ENCODE measurements around the gene GABRP.
A peak's percentile ranks its signal among the peaks of the same experiment; 100 is the strongest.
"Not testable (repeated sequence)": the region's sequence is repeated elsewhere in the genome, so short reads cannot be mapped to it uniquely, and the experiment has no call there.

GABRP gene

DNA sequence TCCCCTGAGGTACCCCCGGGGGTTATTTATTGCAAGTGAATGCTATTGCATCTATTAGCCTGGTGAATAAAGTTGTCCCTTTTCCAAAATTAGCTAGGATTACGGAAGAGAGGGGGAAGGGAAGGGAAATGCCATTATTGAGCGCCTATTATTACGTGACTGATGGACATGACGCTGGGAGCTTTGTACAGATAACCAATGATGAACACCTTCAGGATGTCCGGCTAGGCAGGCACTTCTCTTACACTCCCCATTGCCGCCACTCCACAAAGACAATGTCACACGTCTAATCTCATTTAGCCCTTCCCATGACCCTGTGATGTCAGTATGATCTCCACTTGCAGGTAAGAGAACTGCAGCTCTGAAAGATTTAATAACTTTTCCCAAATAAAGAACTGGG, 9.4 kb downstream of the GABRP start:
- DNase-seq (ENCODE audit: low read depth) = no peak

DNA sequence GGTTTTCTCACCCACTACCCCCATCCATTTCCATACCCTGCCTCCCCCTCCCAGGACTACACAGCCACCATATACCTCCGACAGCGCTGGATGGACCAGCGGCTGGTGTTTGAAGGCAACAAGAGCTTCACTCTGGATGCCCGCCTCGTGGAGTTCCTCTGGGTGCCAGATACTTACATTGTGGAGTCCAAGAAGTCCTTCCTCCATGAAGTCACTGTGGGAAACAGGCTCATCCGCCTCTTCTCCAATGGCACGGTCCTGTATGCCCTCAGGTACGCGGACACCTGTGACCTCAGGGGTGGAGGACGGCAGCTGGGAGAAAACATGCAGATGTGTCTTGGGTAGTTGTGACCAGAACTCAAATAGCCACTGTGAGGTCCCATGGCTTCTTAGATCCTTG, 11.6 kb downstream of the GABRP start:
- DNase-seq (ENCODE audit: low read depth) = no peak

DNA sequence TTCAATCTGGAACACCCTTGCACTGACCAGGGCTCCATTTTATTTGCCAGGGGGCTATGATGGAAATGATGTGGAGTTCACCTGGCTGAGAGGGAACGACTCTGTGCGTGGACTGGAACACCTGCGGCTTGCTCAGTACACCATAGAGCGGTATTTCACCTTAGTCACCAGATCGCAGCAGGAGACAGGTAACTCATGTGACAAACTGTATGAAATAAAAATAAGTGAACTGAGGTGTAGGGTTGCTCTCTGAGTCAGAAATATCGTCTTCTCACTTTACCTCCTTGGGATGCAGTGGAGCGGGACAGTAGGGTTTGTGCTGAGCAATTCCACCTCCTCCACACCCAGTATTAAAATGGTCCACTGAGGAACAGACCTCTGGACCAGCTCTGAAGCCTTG, 22.1 kb downstream of the GABRP start:
- no peak for DNase-seq (ENCODE audit: low read depth)

DNA sequence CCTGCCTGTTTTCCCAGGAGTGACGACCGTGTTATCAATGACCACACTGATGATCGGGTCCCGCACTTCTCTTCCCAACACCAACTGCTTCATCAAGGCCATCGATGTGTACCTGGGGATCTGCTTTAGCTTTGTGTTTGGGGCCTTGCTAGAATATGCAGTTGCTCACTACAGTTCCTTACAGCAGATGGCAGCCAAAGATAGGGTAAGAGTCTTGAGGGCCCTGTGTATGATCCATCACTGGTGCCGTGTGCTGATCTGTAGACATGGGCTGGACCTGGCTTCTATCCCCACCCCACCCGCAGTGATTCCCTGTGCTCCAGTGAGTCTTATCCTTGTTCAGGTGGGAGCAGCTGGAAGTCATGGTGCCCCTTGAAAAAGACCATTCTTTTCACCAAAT, 26.0 kb downstream of the GABRP start:
- peak; percentile 76 for DNase-seq (ENCODE audit: low read depth)

DNA sequence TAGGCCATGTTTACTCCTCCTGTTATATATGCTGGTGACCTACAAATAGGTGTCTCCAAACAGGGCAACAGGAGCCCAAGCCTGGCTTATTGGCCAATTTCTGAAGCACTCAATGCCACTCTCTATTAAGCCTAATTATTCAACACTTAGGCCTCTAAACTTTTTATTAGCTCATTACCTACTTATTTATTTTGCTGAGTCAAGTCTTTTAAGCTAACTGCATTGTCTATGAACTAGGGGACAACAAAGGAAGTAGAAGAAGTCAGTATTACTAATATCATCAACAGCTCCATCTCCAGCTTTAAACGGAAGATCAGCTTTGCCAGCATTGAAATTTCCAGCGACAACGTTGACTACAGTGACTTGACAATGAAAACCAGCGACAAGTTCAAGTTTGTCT, 28.2 kb downstream of the GABRP start:
- DNase-seq (ENCODE audit: low read depth) = no peak

DNA sequence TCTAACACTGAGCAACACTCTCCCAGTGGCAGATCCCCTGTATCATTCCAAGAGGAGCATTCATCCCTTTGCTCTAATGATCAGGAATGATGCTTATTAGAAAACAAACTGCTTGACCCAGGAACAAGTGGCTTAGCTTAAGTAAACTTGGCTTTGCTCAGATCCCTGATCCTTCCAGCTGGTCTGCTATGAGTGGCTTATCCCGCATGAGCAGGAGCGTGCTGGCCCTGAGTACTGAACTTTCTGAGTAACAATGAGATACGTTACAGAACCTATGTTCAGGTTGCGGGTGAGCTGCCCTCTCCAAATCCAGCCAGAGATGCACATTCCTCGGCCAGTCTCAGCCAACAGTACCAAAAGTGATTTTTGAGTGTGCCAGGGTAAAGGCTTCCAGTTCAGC, 29.7 kb downstream of the GABRP start:
- no peak for DNase-seq (ENCODE audit: low read depth)

DNA sequence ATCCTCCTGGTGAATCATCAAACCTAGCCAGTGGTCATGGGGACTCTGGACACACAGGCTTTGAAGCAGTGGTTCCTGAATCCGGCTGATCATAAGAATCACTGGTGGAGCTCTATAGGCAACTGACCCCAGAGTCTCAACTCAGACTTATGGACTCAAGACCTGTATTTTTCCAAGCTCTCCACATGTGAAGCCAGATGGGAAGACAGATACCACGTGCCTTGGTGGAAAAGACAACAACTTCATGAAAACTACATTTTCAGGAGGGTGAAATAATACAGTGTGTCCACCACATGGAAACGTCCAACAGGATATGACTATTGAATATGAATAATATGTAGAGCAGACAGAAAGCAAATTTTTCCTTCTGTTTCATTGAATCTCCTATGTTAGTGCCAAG, 33.7 kb downstream of the GABRP start:
- DNase-seq (ENCODE audit: low read depth) = peak; percentile 41

DNA sequence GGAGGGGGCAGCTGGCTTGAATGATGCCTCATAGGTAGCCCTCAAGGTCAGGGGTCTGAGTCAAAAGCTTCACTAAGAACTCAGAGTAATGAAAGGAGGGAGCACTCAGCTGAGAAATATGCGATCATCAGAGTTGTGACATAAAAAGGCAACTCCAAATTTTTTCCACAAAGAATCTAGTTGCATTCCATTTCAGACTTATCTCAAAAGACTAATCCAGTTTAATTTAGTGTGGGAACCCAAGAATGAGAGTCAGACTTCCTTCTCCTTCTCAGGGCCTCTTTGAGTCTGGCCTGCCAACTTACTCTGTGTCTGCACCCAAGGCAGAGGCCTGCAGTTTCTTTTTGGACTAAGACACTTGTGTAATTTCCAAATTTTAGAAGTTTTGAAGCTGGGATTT, 34.7 kb downstream of the GABRP start:
- DNase-seq (ENCODE audit: low read depth) = peak; percentile 83

DNA sequence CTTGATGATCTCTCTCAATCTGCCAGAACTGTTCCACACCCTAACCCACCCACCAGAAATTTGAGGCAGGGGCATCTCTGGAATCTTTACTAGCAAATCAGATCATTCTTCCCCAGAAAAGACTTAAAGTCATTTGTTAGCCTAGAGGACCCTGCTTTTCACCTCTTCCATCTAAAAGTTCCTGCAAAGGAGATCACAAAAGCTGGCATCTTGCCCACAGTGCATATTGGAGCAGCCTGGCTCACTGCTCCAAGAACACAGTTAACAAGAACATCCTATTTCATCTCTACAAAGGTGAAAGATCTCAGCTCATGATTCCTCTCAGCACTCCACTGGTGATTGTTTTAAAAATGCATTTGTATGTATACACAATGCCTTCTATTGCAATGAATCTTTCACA, 36.3 kb downstream of the GABRP start:
- no peak for DNase-seq (ENCODE audit: low read depth)

DNA sequence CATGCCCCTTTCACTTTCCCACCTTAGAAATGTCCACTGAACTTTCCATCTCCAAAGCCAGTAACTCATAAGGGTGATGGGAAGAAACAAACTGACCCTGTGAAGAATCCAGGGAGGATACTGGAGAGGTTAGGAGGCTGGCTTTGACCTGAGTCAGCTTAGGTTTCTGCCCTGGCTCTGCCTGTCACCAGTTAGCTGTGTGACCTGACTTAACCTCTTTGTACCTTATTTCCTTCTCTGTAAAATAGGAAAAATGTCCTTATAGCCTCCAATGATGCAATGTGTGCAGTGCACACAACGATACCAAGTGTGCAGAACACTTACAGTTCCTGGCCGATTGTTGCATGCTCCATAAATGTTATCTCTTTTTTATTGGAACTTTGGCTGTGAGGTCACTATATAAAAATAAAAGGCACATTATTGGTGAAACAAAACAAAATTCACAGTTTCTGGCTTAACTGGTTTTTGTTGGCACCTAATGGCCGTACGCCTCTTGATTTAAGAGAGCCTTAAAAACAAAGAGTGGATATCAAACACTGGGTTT, 37.8 kb downstream of the GABRP start:
- no peak for DNase-seq (ENCODE audit: low read depth)

DNA sequence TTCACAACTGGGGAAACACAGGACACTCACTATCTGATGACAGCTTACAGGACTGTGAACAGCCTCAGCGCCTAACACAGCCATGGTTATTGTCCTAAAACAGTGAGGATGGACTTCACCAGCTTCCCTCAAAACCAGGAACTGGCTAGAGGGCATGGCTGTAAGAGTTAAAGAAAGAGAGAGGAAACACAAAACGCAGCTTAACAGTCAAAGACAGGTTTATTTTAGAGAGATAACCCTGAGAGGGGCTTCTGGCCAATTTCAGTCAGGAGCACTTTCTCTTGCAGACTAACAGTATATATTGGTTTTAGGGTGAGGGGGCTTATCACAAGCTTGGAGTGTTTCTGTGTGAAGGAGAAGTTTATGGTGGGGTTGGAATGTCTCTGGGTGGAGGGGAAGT, 42.6 kb downstream of the GABRP start:
- no peak for DNase-seq (ENCODE audit: low read depth)

DNA sequence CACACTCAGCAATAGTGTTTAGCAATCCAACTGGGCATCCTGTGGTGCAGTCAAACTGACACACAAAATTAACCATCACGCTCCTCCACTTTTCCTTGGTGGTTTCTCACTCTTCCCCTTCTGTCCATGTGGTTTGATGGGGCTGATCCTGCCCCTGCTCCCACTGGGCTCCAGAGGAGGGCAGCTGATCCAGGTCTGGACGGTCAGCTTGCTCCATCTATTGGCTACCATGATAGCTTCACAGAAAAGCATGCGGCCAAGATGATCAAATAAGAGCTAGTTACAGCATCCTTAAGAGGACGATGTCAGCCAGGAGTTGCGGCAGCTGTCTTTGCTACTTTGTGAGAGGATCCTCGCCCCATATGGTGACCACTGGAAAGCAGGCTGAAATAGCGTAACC, 48.7 kb downstream of the GABRP start:
- no peak for DNase-seq (ENCODE audit: low read depth)

DNA sequence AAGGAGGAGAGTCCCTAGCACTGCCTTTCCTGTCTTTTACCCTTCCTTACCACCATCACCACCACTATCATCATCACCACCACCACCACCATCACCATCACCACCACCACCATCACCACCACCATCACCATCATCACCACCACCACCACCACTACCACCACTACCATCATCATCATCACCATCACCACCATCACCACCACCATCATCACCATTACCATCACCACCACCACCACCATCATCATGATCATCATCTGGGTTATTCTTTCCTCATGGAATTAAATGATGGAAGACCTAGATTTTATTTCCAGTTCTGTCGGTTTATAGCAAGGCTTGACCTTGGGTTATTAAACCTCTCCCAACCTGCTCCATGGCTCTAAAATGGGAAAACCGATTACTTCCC, 50.5 kb downstream of the GABRP start:
- not testable (repeated sequence) for DNase-seq (ENCODE audit: low read depth)

DNA sequence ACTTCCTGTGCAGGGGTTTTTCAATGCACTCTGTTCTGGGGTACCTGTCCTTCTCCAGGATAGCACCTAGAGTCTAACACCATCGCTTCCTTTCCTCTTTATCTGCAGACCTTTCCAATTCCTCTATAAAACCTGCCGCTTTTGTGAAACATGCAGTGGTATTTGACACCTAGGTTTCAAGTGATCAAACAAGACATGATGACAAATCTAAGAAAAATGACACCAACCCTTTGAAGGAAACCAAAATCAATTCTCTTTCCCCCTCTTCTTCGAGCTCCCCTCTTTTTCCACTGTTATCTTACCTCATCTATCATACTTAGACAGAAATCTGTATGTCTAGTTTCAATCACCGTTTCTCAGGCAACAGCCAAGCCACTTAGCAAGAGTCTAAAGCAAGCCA, 52.7 kb downstream of the GABRP start:
- DNase-seq (ENCODE audit: low read depth) = no peak

DNA sequence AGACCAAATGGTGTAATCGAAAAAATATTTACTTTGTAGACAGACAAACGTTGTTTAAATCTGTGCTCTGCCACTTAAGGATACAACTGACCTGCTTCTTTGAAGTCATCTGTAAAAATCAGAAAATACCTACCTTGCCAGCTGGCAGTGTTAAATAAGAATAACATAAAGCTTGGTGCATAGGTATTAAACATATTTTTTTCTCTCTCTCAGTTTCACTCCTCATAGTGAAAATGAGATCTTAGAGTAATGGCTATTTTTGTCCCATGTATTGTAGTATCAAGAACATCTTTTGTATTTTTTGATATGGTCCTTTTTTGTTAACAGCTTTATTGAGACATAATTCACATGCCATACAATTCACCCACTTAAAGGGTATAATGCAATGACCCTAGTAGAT, 60.3 kb downstream of the GABRP start:
- DNase-seq (ENCODE audit: low read depth) = no peak

DNA sequence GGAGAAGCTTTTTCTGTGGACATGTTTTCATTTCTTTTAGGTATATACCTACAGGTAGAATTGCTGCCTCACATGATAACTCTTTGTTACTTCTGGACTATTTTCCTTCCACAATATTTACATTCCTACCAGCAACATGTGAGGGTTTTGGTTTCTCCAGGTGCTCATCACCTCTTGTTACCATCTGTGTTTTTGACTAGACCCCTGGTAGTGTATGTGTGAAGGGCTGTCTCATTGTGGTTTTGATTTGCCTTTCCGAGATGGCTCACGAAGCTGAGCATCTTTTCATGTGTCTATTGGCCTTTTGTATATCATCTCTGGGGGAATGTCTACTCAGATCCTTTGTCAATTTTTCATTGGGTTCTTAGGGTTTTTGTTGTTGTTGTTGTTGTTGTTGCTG, 61.1 kb downstream of the GABRP start:
- DNase-seq (ENCODE audit: low read depth) = no peak

DNA sequence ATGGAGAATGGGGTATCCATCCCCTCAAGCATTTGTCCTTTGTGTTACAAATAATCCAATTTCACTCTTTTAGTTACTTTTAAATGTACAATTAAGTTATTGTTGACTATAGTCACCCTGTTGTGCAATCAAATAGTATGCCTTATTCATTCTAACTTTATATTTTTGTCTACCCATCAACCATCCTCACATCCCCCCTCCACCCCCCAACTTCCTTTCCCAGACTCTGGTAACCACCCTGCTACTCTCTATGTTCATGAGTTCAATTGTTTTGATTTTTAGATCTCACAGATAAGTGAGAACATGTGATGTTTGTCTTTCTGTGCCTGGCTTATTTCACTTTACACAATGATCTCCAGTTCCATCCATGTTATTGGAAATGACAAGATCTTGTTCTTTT, 62.9 kb downstream of the GABRP start:
- DNase-seq (ENCODE audit: low read depth) = peak; percentile 31

DNA sequence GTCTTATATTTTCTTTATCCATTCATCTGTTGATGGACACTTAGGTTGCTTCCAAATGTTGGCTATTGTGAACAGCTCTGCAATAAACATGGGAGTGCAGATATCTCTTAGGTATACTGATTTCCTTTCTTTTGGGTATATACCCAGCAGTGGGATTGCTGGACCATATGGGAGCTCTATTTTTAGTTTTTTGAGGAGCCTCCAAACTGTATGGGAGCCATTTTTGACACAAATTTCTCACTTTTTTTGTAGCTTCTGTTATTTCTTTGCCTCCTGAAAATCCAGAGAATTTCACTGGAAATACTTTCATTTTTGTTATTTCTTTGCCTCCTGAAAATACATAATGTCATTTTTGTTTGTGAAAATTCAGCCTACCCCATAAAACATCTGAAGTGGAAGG, 63.3 kb downstream of the GABRP start:
- DNase-seq (ENCODE audit: low read depth) = no peak

DNA sequence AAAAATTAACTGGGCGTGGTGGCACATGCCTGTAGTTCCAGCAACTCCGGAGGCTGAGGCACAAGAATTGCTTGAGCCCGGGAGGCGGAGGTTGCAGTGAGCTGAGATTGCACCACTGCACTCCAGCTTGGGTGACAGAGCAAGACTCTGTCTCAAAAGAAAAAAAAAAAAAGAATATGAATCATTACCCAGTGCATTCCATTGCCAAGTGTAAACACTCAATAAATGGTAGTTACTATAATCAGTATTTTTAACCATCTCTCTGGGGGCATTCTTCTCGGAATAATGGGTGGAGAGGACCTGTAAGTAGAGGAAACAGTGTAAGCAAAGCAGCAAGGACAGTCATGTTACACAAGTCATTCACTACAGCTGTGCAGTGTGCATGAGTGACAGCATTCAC, 64.5 kb downstream of the GABRP start:
- DNase-seq (ENCODE audit: low read depth) = peak; percentile 43

DNA sequence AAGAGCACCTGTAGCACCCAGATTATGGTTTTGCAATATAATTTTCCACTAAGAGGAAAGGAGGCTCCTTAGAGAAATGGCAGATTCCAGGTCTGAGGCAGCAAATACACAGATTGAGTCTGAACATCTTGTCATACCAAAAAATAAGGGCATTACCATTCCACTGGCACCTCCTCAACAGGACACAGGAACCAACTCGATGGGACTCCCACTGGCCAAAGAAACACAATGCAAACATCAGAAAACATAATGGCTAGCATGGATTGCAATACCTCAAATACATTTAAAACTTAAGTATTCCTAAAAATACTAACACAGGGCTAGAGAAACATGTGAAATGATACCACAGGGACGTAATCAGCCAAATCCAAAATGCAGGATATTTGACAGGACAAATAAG, 65.8 kb downstream of the GABRP start:
- no peak for DNase-seq (ENCODE audit: low read depth)

DNA sequence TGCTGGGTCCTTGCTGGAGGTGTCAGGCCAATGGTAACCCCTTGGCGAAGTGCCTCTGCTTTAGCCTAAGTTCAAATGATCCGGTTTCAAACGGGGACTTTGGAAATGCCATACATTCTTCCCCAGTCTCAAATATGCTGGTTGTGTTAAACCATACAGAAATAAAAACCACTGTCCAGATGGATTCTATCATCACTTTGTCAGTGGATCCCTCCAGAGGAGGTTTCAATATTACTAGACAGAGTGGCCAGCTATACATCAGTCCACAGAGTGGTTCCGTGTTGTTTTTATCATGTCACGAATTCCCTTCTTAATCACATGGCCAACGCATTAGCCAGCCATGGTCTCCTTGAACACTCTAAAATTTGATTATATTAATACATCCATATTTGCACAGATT, 71.0 kb downstream of the GABRP start:
- DNase-seq (ENCODE audit: low read depth) = no peak

DNA sequence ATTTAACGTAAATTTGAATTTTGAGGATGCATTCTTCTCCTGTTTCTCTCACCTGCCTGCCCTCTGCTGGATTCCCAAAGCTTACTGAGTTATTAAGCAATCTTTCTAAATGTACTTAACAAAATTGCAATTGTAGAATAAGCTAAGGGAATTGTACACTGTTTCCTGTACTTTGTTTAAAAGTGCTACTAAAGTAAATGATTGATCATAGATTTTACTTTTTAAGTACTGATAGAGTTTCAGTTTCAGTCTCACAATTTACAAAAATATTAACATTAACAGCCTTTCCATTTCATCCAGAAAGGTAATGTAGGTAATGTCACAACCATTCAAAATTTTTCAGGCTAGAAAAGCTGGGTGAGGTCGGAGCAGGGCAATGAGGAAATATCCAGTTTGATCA, 73.5 kb downstream of the GABRP start:
- no peak for DNase-seq (ENCODE audit: low read depth)

DNA sequence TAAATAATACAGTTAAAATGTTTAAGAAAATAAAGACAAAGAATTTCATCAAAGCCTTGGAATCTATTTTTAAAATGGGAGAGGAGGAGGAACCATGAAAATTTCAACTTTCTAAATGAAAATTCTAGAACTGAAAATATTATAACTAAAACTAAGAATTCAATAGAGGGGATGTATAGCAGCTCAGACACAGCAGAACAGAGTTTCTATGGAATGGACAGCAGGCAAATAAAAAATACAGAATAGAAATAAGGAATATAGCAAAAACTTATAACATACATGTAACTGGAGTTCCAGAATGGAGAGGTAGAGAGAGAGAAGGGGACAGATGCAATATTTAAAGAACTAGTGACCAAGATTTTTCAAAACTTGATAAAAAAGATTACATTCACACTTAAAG, 76.9 kb downstream of the GABRP start:
- no peak for DNase-seq (ENCODE audit: low read depth)

DNA sequence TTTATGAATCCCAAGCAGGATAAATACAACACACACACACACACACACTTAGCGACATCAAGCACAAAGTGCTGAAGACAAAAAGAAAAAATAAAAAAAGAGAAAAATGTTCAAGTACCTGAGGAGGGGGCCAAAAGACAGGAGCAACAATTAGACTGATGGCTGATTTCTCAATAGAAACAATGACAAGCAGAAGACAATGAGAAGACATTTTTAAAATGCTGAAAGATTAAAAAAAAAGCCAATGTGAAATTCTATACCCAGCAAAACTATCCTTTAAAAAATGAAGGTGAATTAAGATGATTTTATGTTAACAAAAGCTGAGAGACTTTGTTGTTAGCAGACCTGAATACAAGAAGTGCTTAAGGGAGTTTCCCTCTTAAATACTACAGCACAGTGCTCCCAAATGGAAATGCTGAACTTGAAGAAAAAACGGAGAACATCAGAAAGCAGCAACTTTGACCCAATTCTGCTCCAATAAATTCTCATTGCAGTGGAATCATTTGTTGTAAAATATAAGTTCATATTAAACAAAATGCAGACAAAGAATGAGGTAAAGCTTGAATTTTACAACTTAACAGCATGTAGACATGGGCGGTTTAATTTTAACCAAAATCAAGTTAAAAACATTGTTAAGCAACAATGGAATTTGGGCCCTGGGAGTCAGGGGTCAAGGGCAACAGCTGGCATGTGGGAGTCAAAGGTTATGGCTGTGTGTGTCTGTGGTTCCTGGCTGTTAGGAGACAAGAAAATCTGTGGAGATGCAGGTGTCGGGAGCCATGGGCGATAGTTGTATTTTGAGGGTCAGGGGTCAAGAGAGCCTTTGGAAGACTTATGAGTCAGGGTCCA, 77.5 kb downstream of the GABRP start:
- no peak for DNase-seq (ENCODE audit: low read depth)

DNA sequence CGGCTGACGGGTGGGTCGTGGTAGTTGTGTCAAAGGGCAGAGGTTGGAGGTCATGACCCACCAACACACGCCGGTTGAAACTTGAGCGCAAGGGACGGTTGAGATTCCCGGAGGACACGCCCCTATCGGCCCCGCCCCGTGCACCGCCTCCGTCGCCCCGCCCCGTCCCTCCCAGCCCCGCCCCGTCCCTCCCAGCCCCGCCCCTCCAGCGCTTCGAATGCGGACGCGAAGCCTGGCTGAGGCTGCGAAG, 78.1 kb downstream of the GABRP start:
- no peak for DNase-seq (ENCODE audit: low read depth)
